ENCODE measurements around the gene GLDN. TPM values are rescaled to one million over a fixed set of nuclear protein-coding genes. Genes with fewer than 3 reads are reported as not detected.

Gene GLDN
- total and polyA plus RNA-seq, 10 of the 15 experiments (the other 5 are each of a cell fraction or from before 2014, with no cell fraction given): 0.13 TPM; not detected in 9

GRCh38 chr15:51424780-51425179 lies 83.3 kb downstream of the GLDN start:
- H3K4me1 ChIP-seq (ENCODE audit: control insufficient read depth, insufficient read depth, low read length): no peaks in the 10 kb centered on the region
- no peak overlapping the region for H3K9ac ChIP-seq (ENCODE audit: control insufficient read depth, insufficient read depth, low read length)
- no peaks in the 10 kb centered on the region for H3K79me2 ChIP-seq (ENCODE audit: control insufficient read depth, insufficient read depth, low read length)
- ATAC-seq (no peak), FAIRE-seq (no peak), DNase-seq (ENCODE audit: low read depth, low spot score) (no peak)
- POLR2A ChIA-PET: no interaction called here
- no peak for TF ChIP-seq USF1 (IDR thresholded peaks at IDR 0.05; ENCODE audit: borderline replicate concordance, extremely low read length, insufficient read depth, low read depth, low read length)
- no peak for TF ChIP-seq MYC (IDR thresholded peaks at IDR 0.05; ENCODE audit: insufficient read depth, insufficient read length, insufficient replicate concordance, low read length, severe bottlenecking)
- TF ChIP-seq PAX5 (IDR thresholded peaks at IDR 0.05; ENCODE audit: borderline replicate concordance, low read depth, low read length): no peak
- TF ChIP-seq SRF (IDR thresholded peaks at IDR 0.05; ENCODE audit: low read depth in 2 of 2, low read length in 2 of 2): no peak
- TF ChIP-seq POLR2AphosphoS2 (IDR thresholded peaks at IDR 0.05; ENCODE audit: low read depth, low read length): no peak
- no peak for TF ChIP-seq PML (IDR thresholded peaks at IDR 0.05; ENCODE audit: low read length)
- no peak for TF ChIP-seq KAT2A (conservative IDR thresholded peaks at IDR 0.05; ENCODE audit: control insufficient read depth, low read depth, low read length)
- no peak for TF ChIP-seq YBX1 (IDR thresholded peaks at IDR 0.05)
- no peak for TF ChIP-seq E2F8 (IDR thresholded peaks at IDR 0.05; ENCODE audit: low read depth, partially characterized antibody)
- no peak for TF ChIP-seq TBL1XR1 (IDR thresholded peaks at IDR 0.05; ENCODE audit: low read depth, low read length)
- no peak for TF ChIP-seq ELK1 (IDR thresholded peaks at IDR 0.05; ENCODE audit: low read depth, low read length)
- TF ChIP-seq NKRF (conservative IDR thresholded peaks at IDR 0.05): no peak
- TF ChIP-seq RFX5 (IDR thresholded peaks at IDR 0.05; ENCODE audit: low read depth, low read length): no peak
- TF ChIP-seq, protein P1, sequence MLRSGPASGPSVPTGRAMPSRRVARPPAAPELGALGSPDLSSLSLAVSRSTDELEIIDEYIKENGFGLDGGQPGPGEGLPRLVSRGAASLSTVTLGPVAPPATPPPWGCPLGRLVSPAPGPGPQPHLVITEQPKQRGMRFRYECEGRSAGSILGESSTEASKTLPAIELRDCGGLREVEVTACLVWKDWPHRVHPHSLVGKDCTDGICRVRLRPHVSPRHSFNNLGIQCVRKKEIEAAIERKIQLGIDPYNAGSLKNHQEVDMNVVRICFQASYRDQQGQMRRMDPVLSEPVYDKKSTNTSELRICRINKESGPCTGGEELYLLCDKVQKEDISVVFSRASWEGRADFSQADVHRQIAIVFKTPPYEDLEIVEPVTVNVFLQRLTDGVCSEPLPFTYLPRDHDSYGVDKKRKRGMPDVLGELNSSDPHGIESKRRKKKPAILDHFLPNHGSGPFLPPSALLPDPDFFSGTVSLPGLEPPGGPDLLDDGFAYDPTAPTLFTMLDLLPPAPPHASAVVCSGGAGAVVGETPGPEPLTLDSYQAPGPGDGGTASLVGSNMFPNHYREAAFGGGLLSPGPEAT (IDR thresholded peaks at IDR 0.05; ENCODE audit: low read depth): no peak
- H2AFZ ChIP-seq (ENCODE audit: control insufficient read depth, low read depth, low read length): no peak overlapping the region
- no peak overlapping the region for H3K4me2 ChIP-seq (ENCODE audit: control insufficient read depth, insufficient read depth)
- CTCF ChIA-PET: no interaction called here
- no peak overlapping the region for H3K4me3 ChIP-seq
- SMC1A ChIA-PET (ENCODE audit: uncharacterized antibody, unreplicated experiment): no interaction called here
- no peaks in the 10 kb centered on the region for H4K20me1 ChIP-seq (ENCODE audit: control insufficient read depth, insufficient read depth)
- no peak overlapping the region for H3K27ac ChIP-seq (ENCODE audit: control insufficient read depth, insufficient read depth)
- no peaks in the 10 kb centered on the region for H3K27me3 ChIP-seq (replicated peaks in 1 of 2; ENCODE audit: control insufficient read depth in 2 of 2, insufficient read depth in 2 of 2, low read length in 1 of 2)
- no TSS peak for BruUV-seq (replicated peaks)
- in situ Hi-C loops (cut with MboI): no loop called here
- RAD21 ChIA-PET (ENCODE audit: unreplicated experiment): no interaction called here
- H3K9me3 ChIP-seq (replicated peaks; ENCODE audit: control insufficient read depth, insufficient read depth, low read length): no peaks in the 10 kb centered on the region
- WGBS (ENCODE audit: insufficient coverage, insufficient replicate concordance, low lambda C conversion rate, missing lambda C conversion rate): 94% methylated on average over 1 of the region's 1 CpG
- intact Hi-C loops (cut with micrococcal nuclease; ENCODE audit: unreplicated experiment): no loop called here
- H3K36me3 ChIP-seq (ENCODE audit: control insufficient read depth in 2 of 2, insufficient read depth in 2 of 2, low read length in 1 of 2): no peaks in the 10 kb centered on the region
